ENCODE data around the gene REM2.

REM2 gene

GRCh38 chr14:22918804-22919600, 36.0 kb downstream of the REM2 start, which contains the start of gene RBM23:
RBM23 (minus strand) TSS chr14:22919149.
- intact Hi-C loops (cut with DNase I; ENCODE audit: low total_unique reads) = no loop called here
- peak within 1 kb of the TSS; percentile 68 to 76 for H3K4me3 ChIP-seq
- TF ChIP-seq, protein P1, sequence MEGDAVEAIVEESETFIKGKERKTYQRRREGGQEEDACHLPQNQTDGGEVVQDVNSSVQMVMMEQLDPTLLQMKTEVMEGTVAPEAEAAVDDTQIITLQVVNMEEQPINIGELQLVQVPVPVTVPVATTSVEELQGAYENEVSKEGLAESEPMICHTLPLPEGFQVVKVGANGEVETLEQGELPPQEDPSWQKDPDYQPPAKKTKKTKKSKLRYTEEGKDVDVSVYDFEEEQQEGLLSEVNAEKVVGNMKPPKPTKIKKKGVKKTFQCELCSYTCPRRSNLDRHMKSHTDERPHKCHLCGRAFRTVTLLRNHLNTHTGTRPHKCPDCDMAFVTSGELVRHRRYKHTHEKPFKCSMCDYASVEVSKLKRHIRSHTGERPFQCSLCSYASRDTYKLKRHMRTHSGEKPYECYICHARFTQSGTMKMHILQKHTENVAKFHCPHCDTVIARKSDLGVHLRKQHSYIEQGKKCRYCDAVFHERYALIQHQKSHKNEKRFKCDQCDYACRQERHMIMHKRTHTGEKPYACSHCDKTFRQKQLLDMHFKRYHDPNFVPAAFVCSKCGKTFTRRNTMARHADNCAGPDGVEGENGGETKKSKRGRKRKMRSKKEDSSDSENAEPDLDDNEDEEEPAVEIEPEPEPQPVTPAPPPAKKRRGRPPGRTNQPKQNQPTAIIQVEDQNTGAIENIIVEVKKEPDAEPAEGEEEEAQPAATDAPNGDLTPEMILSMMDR (IDR thresholded peaks at IDR 0.05) = no peak
- peaks cover 0 to 39% (median 29%) of the 10 kb centered on the region in 4 donors for H3K4me1 ChIP-seq
- H3K27ac ChIP-seq = peak within 1 kb of the TSS; percentile 93 to 96
- peak; percentile 100 for DNase-seq
- no peaks in the 10 kb centered on the region for H3K27me3 ChIP-seq
- no peaks in the 10 kb centered on the region for H3K9me3 ChIP-seq
- peaks cover 15 to 37% (median 31%) of the 10 kb centered on the region in 3 donors for H3K36me3 ChIP-seq

DNA sequence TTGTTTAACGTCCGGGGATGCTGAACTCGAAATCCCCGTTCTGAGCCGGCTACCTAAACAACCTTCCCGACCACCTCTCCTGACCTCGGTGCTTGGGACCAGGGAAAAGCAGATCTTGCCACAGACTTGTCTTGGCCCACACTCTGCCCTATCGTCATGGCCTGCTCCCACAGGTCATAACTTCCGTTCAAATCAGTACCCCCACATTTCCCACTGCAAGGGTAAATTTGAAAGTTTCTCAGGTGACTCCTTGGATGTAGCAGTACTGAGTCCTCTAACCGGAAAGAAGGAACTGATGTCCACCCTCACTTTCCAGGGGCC, 36.5 kb downstream of the REM2 start:
- no peak for DNase-seq
- H3K27me3 ChIP-seq = no peaks in the 10 kb centered on the region
- H3K27ac ChIP-seq = peak overlapping the region; percentile 93 to 96
- TF ChIP-seq, protein P1 (IDR thresholded peaks at IDR 0.05) = no peak
- peaks cover 21 to 42% (median 36%) of the 10 kb centered on the region in 3 donors for H3K36me3 ChIP-seq
- peaks cover 0 to 39% (median 29%) of the 10 kb centered on the region in 4 donors for H3K4me1 ChIP-seq
- intact Hi-C loops (cut with DNase I; ENCODE audit: low total_unique reads) = no loop called here
- peak overlapping the region; percentile 68 to 76 for H3K4me3 ChIP-seq
- no peaks in the 10 kb centered on the region for H3K9me3 ChIP-seq

DNA sequence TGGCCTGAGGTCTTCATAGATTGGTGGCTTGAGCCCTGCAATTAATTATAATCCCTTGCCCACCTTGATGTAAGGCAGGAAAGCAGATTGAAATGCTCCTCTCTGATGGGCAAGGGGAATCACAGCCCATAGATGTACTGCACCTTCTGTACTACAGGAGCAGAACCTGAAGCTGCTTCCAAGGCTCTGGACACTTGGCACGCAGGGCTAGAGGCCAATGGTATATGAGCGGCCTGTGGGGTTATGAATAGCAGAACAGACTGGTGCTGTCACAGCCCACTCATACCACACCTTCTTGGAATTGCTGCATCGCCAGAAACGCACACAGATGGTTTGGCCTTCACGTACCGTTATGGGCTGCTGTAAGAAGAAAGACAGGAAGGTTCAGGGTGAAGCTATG, 37.7 kb downstream of the REM2 start:
- H3K9me3 ChIP-seq = no peaks in the 10 kb centered on the region
- H3K4me3 ChIP-seq = no peak overlapping the region
- no peaks in the 10 kb centered on the region for H3K27me3 ChIP-seq
- no peak for DNase-seq
- TF ChIP-seq, protein P1 (IDR thresholded peaks at IDR 0.05) = no peak
- peaks cover 0 to 31% (median 26%) of the 10 kb centered on the region in 4 donors for H3K4me1 ChIP-seq
- H3K27ac ChIP-seq = no peak overlapping the region
- intact Hi-C loops (cut with DNase I; ENCODE audit: low total_unique reads) = no loop called here
- peaks cover 30 to 53% (median 48%) of the 10 kb centered on the region in 3 donors for H3K36me3 ChIP-seq

GRCh38 chr14:22922294-22922693, 39.3 kb downstream of the REM2 start:
- no peak overlapping the region for H3K27ac ChIP-seq
- no peak for DNase-seq
- H3K4me1 ChIP-seq = peaks cover 0 to 16% (median 12%) of the 10 kb centered on the region in 4 donors
- intact Hi-C loops (cut with DNase I; ENCODE audit: low total_unique reads) = no loop called here
- H3K27me3 ChIP-seq = no peaks in the 10 kb centered on the region
- H3K4me3 ChIP-seq = no peak overlapping the region
- TF ChIP-seq, protein P1 (IDR thresholded peaks at IDR 0.05) = no peak
- H3K36me3 ChIP-seq = peaks cover 31 to 62% (median 48%) of the 10 kb centered on the region in 3 donors
- no peaks in the 10 kb centered on the region for H3K9me3 ChIP-seq

GRCh38 chr14:22923746-22924145, 40.7 kb downstream of the REM2 start:
- no peak for DNase-seq
- no peak overlapping the region for H3K27ac ChIP-seq
- no peaks in the 10 kb centered on the region for H3K27me3 ChIP-seq
- H3K4me1 ChIP-seq = peaks cover 0 to 21% (median 15%) of the 10 kb centered on the region in 4 donors
- intact Hi-C loops (cut with DNase I; ENCODE audit: low total_unique reads) = no loop called here
- TF ChIP-seq, protein P1 (IDR thresholded peaks at IDR 0.05) = no peak
- H3K9me3 ChIP-seq = no peaks in the 10 kb centered on the region
- H3K4me3 ChIP-seq = no peak overlapping the region
- peaks cover 31 to 62% (median 48%) of the 10 kb centered on the region in 3 donors for H3K36me3 ChIP-seq
